Measurements from ENCODE around the gene IGF1.

The IGF1 gene

GRCh38 chr12:102484017-102484416 is 3.7 kb upstream of the IGF1 start:
- no peak overlapping the region for H3K27ac ChIP-seq (ENCODE audit: insufficient read depth in 1 of 2, low read depth in 1 of 2, low read length in 2 of 2, poor library complexity in 1 of 2, severe bottlenecking in 2 of 2)
- H3K27me3 ChIP-seq (replicated peaks in 2 of 5; ENCODE audit: control insufficient read depth in 4 of 5, insufficient read depth in 5 of 5, low read length in 4 of 5), result no peaks in the 10 kb centered on the region
- no peaks in the 10 kb centered on the region for H3K9me3 ChIP-seq (ENCODE audit: control extremely low read depth in 1 of 5, control insufficient read depth in 4 of 5, insufficient read depth in 2 of 5, low read depth in 1 of 5, low read length in 4 of 5)
- H3K4me3 ChIP-seq (ENCODE audit: control insufficient read depth in 1 of 7, extremely low read depth in 1 of 7, insufficient read depth in 4 of 7, low read depth in 2 of 7, low read length in 6 of 7), result peak overlapping the region in 4 of 7 experiments; percentile 47 to 78 (median 56)
- ChIA-PET CTCF (interaction anchor here (0.8 to 3.3 kb wide), 18 partner anchors 10 to 544 kb away, joined by 3 to 14 read pairs (median 4); no protein-coding TSS in a partner anchor), POLR2A (no interaction called here)
- peaks cover 13 to 32% (median 20%) of the 10 kb centered on the region in 4 experiments for H3K4me1 ChIP-seq (ENCODE audit: control extremely low read depth in 1 of 4, control insufficient read depth in 4 of 4, insufficient read depth in 4 of 4, low read length in 3 of 4)
- no peak for DNase-seq
- WGBS (ENCODE audit: insufficient coverage), result 92% methylated on average over 2 of the region's 3 CpGs
- H3K36me3 ChIP-seq (ENCODE audit: control insufficient read depth in 4 of 4, insufficient read depth in 4 of 4, low read length in 3 of 4), result no peaks in the 10 kb centered on the region

GRCh38 chr12:102483466-102483865 is 3.1 kb upstream of the IGF1 start:
- no peak for DNase-seq
- H3K36me3 ChIP-seq (ENCODE audit: control insufficient read depth in 4 of 4, insufficient read depth in 4 of 4, low read length in 3 of 4), result no peaks in the 10 kb centered on the region
- ChIA-PET CTCF (interaction anchor here (0.8 to 3.3 kb wide), 13 partner anchors 9 to 543 kb away, joined by 3 to 14 read pairs (median 4); no protein-coding TSS in a partner anchor), POLR2A (no interaction called here)
- H3K27me3 ChIP-seq (replicated peaks in 2 of 5; ENCODE audit: control insufficient read depth in 4 of 5, insufficient read depth in 5 of 5, low read length in 4 of 5), result no peaks in the 10 kb centered on the region
- H3K27ac ChIP-seq (ENCODE audit: insufficient read depth in 1 of 2, low read depth in 1 of 2, low read length in 2 of 2, poor library complexity in 1 of 2, severe bottlenecking in 2 of 2), result no peak overlapping the region
- H3K4me3 ChIP-seq (ENCODE audit: control insufficient read depth in 1 of 7, extremely low read depth in 1 of 7, insufficient read depth in 4 of 7, low read depth in 2 of 7, low read length in 6 of 7), result no peak overlapping the region
- H3K9me3 ChIP-seq (ENCODE audit: control extremely low read depth in 1 of 5, control insufficient read depth in 4 of 5, insufficient read depth in 2 of 5, low read depth in 1 of 5, low read length in 4 of 5), result no peaks in the 10 kb centered on the region
- WGBS (ENCODE audit: insufficient coverage), result 100% methylated on average over 2 of the region's 2 CpGs
- peaks cover 15 to 37% (median 25%) of the 10 kb centered on the region in 4 experiments for H3K4me1 ChIP-seq (ENCODE audit: control extremely low read depth in 1 of 4, control insufficient read depth in 4 of 4, insufficient read depth in 4 of 4, low read length in 3 of 4)

- H3K4me3 ChIP-seq (ENCODE audit: control insufficient read depth in 1 of 7, extremely low read depth in 1 of 7, insufficient read depth in 4 of 7, low read depth in 2 of 7, low read length in 6 of 7), result no peak overlapping the region
- DNase-seq, result no peak
- no peaks in the 10 kb centered on the region for H3K27me3 ChIP-seq (replicated peaks in 2 of 5; ENCODE audit: control insufficient read depth in 4 of 5, insufficient read depth in 5 of 5, low read length in 4 of 5)
- CTCF ChIA-PET, result interaction anchor here (1.5 to 3.3 kb wide), 4 partner anchors 11 to 313 kb away, joined by 3 to 14 read pairs (median 6); no protein-coding TSS in a partner anchor
- no peak overlapping the region for H3K27ac ChIP-seq (ENCODE audit: insufficient read depth in 1 of 2, low read depth in 1 of 2, low read length in 2 of 2, poor library complexity in 1 of 2, severe bottlenecking in 2 of 2)
- POLR2A ChIA-PET, result no interaction called here
- H3K9me3 ChIP-seq (ENCODE audit: control extremely low read depth in 1 of 5, control insufficient read depth in 4 of 5, insufficient read depth in 2 of 5, low read depth in 1 of 5, low read length in 4 of 5), result no peaks in the 10 kb centered on the region
- H3K4me1 ChIP-seq (ENCODE audit: control extremely low read depth in 1 of 4, control insufficient read depth in 4 of 4, insufficient read depth in 4 of 4, low read length in 3 of 4), result peaks cover 18 to 40% (median 28%) of the 10 kb centered on the region in 4 experiments
- H3K36me3 ChIP-seq (ENCODE audit: control insufficient read depth in 4 of 4, insufficient read depth in 4 of 4, low read length in 3 of 4), result no peaks in the 10 kb centered on the region
Measured at GRCh38 chr12:102481705-102482425, 1.5 kb upstream of the IGF1 start.

GRCh38 chr12:102479939-102480338 is 424 bp downstream of the IGF1 start:
- Histone ChIP-seq H3K36me3 (ENCODE audit: control insufficient read depth in 4 of 4, insufficient read depth in 4 of 4, low read length in 3 of 4) (no peaks in the 10 kb centered on the region), H3K4me1 (ENCODE audit: control extremely low read depth in 1 of 4, control insufficient read depth in 4 of 4, insufficient read depth in 4 of 4, low read length in 3 of 4) (peaks cover 18 to 40% (median 28%) of the 10 kb centered on the region in 4 experiments), H3K27ac (ENCODE audit: insufficient read depth in 1 of 2, low read depth in 1 of 2, low read length in 2 of 2, poor library complexity in 1 of 2, severe bottlenecking in 2 of 2) (no peak overlapping the region), H3K9me3 (ENCODE audit: control extremely low read depth in 1 of 5, control insufficient read depth in 4 of 5, insufficient read depth in 2 of 5, low read depth in 1 of 5, low read length in 4 of 5) (no peaks in the 10 kb centered on the region), H3K4me3 (ENCODE audit: control insufficient read depth in 1 of 7, extremely low read depth in 1 of 7, insufficient read depth in 4 of 7, low read depth in 2 of 7, low read length in 6 of 7) (no peak overlapping the region), H3K27me3 (replicated peaks in 2 of 5; ENCODE audit: control insufficient read depth in 4 of 5, insufficient read depth in 5 of 5, low read length in 4 of 5) (no peaks in the 10 kb centered on the region)
- WGBS (ENCODE audit: insufficient coverage), result 100% methylated on average over 1 of the region's 4 CpGs
- DNase-seq, result no peak
- ChIA-PET POLR2A (no interaction called here), CTCF (interaction anchor here (2.0 to 2.2 kb wide), 2 partner anchors 9 to 311 kb away, joined by 5 to 8 read pairs; no protein-coding TSS in a partner anchor)

- DNase-seq, result peak in 2 of 3 donors; percentile 35 to 53
- Histone ChIP-seq H3K27me3 (replicated peaks in 2 of 5; ENCODE audit: control insufficient read depth in 4 of 5, insufficient read depth in 5 of 5, low read length in 4 of 5) (no peaks in the 10 kb centered on the region), H3K4me3 (ENCODE audit: control insufficient read depth in 1 of 7, extremely low read depth in 1 of 7, insufficient read depth in 4 of 7, low read depth in 2 of 7, low read length in 6 of 7) (peak overlapping the region in 3 of 7 experiments; percentile 15 to 57 (median 22)), H3K36me3 (ENCODE audit: control insufficient read depth in 4 of 4, insufficient read depth in 4 of 4, low read length in 3 of 4) (no peaks in the 10 kb centered on the region), H3K27ac (ENCODE audit: insufficient read depth in 1 of 2, low read depth in 1 of 2, low read length in 2 of 2, poor library complexity in 1 of 2, severe bottlenecking in 2 of 2) (no peak overlapping the region), H3K9me3 (ENCODE audit: control extremely low read depth in 1 of 5, control insufficient read depth in 4 of 5, insufficient read depth in 2 of 5, low read depth in 1 of 5, low read length in 4 of 5) (no peaks in the 10 kb centered on the region), H3K4me1 (ENCODE audit: control extremely low read depth in 1 of 4, control insufficient read depth in 4 of 4, insufficient read depth in 4 of 4, low read length in 3 of 4) (peaks cover 18 to 38% (median 27%) of the 10 kb centered on the region in 4 experiments)
- 60% methylated on average over 8 of the region's 11 CpGs for WGBS (ENCODE audit: insufficient coverage)
- CTCF ChIA-PET, result interaction anchor here (2.0 to 2.2 kb wide), 2 partner anchors 8 to 310 kb away, joined by 5 to 8 read pairs; no protein-coding TSS in a partner anchor
- POLR2A ChIA-PET, result no interaction called here
Measured at GRCh38 chr12:102479099-102479885, 1.1 kb downstream of the IGF1 start.

- peak; percentile 26 to 86 (median 81) for DNase-seq
- H3K27ac ChIP-seq (ENCODE audit: insufficient read depth in 1 of 2, low read depth in 1 of 2, low read length in 2 of 2, poor library complexity in 1 of 2, severe bottlenecking in 2 of 2), result no peak overlapping the region
Measured at GRCh38 chr12:102478405-102479098, 1.8 kb downstream of the IGF1 start.

More at GRCh38 chr12:102478405-102479098, 1.8 kb downstream of the IGF1 start:
- H3K27me3 ChIP-seq (replicated peaks in 2 of 5; ENCODE audit: control insufficient read depth in 4 of 5, insufficient read depth in 5 of 5, low read length in 4 of 5), result peaks cover 0 to 2% (median 0%) of the 10 kb centered on the region in 5 experiments
- WGBS (ENCODE audit: insufficient coverage), result 44% methylated on average over 3 of the region's 4 CpGs
- peaks cover 18 to 33% (median 26%) of the 10 kb centered on the region in 4 experiments for H3K4me1 ChIP-seq (ENCODE audit: control extremely low read depth in 1 of 4, control insufficient read depth in 4 of 4, insufficient read depth in 4 of 4, low read length in 3 of 4)
- ChIA-PET POLR2A (no interaction called here), CTCF (interaction anchor here (2.0 kb wide), 1 partner anchor 309 kb away, joined by 5 read pairs; no protein-coding TSS in a partner anchor)
- H3K9me3 ChIP-seq (ENCODE audit: control extremely low read depth in 1 of 5, control insufficient read depth in 4 of 5, insufficient read depth in 2 of 5, low read depth in 1 of 5, low read length in 4 of 5), result no peaks in the 10 kb centered on the region
- H3K4me3 ChIP-seq (ENCODE audit: control insufficient read depth in 1 of 7, extremely low read depth in 1 of 7, insufficient read depth in 4 of 7, low read depth in 2 of 7, low read length in 6 of 7), result peak overlapping the region in 3 of 7 experiments; percentile 15 to 57 (median 22)
- no peaks in the 10 kb centered on the region for H3K36me3 ChIP-seq (ENCODE audit: control insufficient read depth in 4 of 4, insufficient read depth in 4 of 4, low read length in 3 of 4)

Data from common myeloid progenitor, CD34-positive (primary cell).